GM18909 (cell line): Measurements from ENCODE around the gene NUP133.
"Not testable (repeated sequence)": the region's sequence is repeated elsewhere in the genome, so short reads cannot be mapped to it uniquely, and the experiment has no call there.

ENCODE experiments used
- ATAC-seq: cut with Tn5 transposase; IDR thresholded peaks from one replicate; pipeline ENCODE4 v1.9.1; 2021; ENCODE audit warnings: mild to moderate bottlenecking; ENCODE audit not compliant: unreplicated experiment, poor library complexity

The NUP133 gene

DNA sequence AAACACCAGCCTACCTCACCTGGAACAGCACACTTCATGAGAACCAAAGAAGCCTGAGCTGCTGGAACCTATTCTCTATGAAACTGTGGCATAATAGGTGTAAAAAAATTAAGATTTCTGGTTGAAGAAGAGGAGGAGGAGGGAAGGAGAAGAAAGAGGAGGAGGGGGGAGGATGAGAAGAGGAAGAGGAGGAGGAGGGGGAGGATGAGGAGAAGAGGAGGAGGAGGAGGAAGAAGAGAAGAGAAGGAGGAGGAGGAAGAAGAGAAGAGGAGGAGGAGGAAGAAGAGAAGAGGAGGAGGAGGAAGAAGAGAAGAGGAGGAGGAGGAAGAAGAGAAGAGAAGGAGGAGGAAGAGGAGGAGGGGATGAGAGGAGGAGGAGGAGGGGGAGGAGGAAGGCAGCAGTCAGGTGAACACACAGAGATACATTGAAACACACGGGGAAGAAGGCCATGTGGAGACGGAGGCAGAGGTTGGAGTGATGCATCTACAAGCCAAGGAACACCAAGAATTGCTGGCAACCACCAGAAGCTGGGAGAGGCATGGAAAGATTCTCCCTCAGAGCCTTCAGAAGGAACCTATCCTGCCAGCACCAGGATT, 82.5 kb downstream of the NUP133 start:
- no peak for ATAC-seq

DNA sequence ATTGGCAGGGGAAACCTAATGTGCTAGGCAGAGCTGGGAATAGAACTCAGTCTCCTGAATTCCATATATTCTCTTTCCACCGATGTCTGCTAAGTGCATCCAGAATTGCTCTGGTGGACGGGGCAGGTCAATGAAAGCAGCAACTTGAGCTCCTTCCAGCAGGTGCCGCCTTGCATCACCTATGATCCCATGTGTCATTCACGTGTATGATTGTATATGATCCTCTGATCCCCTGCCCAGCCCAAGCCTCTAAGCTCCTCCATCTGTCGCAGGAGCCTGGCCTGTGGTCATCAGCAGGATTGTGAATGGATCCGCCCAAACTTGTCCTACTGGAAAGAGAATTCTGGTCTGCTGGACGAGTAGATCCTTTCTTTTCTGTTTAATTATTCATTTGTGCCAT, 87.4 kb downstream of the NUP133 start:
- ATAC-seq: no peak

DNA sequence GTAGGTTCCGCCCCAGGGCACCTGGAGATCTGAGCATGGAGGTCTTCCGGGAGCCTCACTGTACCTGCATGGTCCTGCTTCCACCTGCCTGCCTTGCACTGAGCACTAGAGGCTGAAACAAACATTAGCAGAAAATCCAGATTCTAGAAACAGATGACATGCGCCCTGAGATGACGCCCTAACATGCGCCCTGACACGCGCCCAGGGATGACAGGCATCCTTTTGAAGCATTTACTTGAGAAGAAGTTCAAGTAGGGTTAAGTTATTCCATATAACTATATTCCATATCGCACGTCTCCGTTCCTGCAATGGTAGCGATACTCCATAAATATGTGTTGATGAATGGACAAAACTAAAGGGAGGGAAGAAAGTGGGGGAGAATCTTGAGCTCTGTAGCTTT, 87.9 kb downstream of the NUP133 start:
- ATAC-seq: no peak

DNA sequence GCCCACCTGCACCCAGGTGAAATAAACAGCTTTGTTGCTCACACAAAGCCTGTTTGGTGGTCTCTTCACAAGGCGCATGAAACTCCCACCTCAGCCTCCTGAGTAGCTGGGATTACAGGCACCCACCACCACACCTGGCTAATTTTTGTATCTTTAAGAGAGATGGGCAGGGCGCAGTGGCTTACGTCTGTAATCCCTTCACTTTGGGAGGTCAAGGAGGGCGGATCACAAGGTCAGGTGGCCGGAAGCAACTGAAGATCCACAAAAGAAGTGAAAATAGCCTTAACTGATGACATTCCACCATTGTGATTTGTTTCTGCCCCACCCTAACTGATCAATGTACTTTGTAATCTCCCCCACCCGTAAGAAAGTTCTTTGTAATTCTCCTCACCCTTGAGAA, 89.6 kb downstream of the NUP133 start:
- ATAC-seq: not testable (repeated sequence)

DNA sequence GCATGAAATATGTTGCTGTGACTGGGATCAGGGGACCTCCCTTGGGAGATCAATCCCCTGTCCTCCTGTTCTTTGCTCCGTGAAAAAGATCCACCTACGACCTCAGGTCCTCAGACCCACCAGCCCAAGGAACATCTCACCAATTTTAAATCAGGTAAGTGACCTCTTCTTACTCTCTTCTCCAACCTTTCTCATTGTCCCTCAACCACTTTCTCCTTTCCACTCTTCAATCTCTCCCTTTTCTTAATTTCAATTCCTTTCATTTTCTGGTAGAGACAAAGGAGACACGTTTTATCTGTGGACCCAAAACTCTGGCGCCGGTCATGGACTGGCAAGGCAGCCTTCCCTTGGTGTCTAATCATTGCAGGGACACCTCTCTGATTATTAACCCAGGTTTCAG, 95.3 kb downstream of the NUP133 start:
- ATAC-seq: not testable (repeated sequence)

DNA sequence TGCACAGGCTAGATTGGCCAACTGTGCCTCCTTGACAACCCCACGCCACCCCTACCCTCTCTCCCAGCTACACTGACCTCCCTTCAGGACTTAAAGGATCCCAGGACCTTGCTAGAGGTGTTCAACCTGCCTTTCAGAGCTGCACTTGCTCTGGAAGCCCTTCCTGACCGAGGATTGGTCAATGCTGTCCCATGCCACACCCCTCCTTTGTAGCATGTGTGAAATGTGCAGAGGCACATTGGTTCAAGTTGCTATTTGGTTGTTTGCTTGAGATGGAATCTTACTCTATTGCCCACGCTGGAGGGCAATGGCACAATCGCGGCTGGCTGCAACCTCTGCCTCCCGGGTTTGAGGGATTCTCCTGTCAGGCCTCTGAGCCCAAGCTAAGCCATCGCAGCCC, 96.1 kb downstream of the NUP133 start:
- ATAC-seq: no peak

DNA sequence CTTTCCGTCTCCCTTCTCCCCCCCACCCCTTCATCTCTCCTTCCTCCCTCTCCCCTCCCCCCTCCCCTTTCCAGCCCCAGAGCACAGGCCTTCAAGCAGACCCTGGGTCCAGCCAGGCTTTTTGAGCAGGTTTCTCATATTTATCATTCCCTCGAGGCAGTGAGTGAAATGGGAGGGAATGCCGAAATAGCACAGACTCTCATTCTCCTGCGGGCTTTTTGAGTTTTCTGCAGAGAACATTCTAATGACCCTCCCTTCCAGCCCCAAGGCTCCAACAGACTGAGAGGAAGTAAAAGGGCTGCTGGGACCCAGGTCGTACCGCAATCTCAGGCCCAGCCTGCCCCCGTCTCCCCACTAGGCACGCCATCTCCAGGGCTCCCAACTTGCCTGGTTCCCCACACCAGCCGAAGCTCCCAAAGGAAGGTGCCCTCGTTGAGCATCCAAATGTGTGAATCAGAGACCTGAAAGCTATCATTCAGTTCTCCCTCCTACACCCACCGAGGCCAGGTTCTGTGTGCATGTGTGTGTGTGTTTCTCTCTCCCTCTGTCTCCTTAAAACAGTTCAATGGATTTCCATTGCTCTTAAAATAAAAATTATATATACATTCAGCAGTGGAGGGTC, 96.6 kb downstream of the NUP133 start:
- no peak for ATAC-seq

DNA sequence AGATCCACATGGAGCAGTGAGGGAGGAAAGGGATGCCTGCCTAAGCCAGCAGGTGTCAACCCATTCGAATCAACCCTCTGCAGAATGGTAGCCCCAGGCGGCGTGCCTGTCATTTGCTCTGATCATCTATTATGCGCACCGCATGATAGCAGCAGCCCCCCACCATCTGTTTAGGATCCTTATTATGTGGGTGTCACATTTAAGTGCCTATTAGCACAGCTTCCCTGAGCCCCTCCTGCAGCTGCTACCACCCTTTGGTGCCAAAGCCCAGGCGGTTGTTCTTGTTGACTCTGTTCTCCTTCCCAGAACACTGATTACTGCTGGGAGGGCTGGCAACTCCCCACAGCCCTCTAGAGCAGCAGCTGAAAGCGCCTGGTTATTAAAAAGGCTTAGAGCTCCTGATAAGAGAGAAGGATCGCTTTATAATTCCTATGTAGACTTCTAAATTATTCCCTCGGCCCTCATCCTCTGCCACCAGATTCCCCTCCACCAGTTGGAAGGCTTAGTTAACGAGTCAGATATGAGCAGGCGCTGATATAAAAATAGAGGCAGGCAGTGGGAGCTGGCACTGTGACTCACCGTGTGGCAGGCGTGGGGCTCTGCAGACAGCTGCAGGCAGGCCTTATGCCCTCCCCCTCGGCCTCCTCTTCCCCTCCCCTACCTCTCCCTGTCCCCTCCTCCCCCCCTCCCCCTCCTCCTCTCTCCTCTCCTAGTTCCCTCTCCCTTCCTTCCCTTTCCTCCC, 97.3 kb downstream of the NUP133 start:
- no peak for ATAC-seq

DNA sequence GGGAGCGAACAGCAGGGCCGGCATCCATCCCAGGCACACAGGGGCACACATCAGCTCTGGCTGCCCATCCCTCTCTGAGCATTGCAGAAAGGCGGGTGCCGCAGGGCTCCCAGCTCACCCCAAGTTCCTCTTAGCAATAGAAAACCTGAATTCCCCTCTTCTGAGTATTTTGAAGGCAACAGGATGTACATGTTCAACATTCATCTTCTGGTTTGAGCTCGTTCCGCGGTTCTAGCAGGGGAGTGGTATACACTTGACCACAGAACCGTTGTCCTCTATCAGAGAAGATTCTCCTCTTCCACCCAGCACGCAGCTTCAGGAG, 97.8 kb downstream of the NUP133 start:
- ATAC-seq: no peak

DNA sequence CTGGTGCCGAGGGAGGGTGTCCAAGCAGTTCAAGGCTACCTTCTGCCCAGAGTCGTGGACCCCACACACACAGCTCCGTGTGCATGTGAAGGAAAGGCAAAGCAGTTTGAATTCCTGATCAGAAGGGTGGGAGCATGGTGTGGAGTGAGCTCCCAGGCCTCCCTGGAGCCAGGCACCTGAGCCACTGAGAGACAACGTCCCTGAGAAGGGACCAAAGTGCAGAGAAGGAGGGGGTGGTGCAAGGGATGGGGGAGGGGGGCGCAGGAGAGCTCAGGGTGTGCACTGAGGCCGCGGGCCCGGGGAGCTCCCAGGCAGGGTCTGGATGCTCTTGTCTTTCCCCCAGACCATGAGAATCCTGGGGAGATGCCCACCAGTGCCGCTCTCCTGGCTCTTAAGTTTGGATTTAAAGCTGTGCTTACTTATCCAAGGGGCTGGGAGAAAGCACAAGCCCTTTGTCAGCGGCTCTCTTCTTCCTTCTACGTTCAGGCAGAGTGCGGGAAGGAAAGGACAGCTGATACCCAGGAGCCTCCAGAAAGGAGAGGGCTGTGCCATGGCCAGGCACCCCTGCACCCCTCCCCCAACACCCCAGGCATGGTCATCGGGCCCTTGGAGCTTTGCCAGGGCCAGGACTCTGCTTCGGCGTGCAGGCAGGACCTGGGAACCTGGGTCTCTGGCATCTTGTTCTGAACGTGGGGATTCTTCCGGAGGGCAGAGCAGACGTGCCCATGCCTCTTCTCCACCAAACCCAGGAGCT, 98.3 kb downstream of the NUP133 start:
- ATAC-seq: no peak

DNA sequence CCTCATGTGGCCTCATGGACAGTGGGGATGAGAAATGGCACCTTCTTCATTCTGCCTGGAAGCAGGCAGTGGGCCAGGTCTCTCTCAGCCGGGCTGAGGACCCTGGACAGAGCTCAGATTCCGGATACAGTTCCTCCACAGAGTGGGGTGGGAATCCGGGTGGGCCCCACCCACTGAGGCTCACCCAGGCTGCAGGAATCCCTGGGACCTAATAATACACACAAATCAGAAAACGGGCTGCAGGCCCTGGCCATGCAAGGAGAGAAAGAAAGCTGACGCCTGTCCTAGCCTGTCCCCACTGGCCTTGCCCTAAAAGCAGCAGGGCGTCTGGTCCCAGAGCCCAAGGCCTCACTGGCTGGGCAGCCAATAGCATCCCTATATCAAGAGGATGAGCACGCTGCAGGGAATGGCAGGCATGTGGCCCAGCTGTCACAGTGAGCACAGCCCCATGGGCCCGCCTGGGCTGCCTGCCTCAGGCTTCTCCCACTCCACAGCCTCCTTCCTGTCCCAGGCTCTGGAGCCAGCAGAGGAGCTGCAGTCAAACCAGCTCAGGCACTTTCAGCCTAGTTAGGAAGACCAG, 99.6 kb downstream of the NUP133 start:
- ATAC-seq: no peak

DNA sequence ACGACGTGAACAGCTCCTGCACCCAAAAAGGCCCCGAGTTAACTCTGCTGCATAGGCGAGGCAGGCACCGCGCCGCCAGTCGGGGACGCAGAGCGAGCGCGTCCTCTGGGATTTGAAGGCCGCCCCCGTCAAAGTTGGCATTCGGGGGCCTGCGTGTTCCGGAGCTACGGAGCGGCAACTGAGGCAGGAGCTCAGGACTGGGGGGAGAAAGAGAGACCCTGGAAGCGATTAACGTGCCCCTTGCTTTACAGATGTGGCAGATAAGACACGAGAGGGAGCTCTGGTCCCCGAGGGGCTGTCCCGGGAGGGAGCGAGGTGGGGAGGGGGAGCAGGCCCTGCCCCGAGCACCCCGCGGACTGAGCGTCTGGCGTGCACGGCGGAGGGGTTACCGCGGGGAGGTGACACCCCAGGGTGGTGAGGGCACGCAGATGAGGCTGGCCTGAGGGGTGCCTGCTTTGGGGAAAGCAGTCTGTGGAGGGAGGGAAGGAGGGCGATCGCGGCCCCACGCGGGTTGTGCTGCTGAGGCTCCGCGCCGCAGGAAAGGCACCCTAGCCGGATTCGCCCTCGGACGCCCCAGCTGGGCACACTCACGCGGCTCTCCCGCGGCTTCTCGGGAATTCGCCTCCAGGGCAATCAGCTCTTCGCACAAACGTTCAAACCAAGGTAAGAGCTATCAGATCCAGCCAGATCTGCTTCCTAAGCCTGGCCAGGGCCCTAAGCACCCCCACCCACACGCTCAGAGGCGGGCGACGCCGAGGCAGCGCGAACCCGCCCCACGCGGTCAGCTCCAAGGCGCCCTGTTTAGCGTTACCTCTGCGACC, 100.7 kb downstream of the NUP133 start:
- ATAC-seq: no peak

DNA sequence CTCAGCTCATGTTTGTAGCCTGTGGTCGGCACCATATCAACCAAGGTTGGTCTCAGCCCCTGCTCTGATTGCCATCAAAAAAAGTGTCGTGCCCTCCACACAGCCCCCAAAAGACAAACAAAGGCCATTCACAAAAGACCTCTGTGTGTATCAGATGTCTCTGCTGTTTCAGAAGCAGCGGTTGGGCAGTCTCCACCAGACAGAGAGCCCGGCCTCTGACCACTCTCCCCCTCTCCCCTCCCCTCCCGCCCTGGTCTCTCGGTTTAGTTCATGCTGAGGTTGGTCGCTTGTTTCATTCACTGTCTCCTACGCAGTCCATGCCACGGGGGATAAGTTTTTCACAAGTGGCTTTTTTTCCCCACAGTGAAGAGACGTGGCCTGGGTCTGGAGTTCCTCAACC, 101.3 kb downstream of the NUP133 start:
- ATAC-seq: no peak

DNA sequence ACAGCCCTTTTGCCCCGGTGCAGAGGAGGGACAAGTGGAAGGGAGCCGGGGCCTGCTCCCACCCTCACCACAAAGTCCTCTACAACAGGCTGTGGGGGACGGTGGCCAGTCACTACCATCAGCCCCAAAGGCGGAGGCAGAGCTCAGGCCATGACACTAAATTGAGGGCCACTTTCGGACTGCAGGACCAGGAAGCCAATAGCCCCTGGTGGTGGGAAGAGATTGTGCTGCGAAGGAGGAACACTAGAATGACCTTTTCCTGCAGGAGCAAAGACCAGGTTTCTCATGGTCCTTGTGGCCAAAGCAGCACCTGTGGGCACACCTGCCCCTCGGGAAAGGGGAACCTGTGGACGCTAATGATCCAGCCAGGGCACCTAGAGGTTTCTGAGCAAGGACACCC, 104.6 kb downstream of the NUP133 start:
- no peak for ATAC-seq

DNA sequence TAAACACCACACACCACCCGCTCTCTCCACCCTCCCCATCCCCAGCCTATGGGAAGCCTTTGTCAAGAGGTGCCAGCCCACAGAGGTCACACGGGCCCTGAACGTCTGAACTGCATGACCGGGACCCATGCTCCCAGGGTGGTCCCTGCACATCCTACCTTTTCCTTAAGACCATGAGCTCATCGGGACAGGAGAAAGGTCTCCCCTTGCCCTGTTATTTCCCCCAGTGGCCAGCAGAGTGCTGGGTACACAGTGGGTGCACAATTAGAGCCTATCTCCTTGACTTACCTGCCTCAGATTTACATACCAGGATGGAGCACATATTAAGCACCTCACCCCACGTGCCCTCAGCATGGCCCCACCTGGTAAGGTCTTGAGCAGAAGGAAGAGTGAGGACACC, 105.1 kb downstream of the NUP133 start:
- no peak for ATAC-seq

DNA sequence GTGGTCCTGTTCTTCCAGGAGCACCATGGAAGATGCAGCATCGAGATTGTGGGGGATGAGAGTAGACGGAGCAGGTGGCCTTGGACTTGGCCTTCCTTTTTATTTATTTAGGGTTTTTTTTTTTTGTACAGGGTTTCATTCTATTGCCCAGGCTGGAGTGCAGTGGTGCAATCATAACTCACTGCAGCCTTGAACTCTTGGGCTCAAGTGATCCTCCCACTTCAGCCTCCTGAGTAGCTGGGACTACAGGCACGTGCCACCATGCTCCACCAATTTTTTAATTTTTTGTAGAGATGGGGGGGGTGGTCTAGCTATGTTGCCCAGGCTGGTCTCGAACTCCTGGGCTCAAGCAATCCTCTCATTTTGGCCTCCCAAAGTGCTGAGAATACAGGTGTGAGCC, 105.8 kb downstream of the NUP133 start:
- ATAC-seq: not testable (repeated sequence)

DNA sequence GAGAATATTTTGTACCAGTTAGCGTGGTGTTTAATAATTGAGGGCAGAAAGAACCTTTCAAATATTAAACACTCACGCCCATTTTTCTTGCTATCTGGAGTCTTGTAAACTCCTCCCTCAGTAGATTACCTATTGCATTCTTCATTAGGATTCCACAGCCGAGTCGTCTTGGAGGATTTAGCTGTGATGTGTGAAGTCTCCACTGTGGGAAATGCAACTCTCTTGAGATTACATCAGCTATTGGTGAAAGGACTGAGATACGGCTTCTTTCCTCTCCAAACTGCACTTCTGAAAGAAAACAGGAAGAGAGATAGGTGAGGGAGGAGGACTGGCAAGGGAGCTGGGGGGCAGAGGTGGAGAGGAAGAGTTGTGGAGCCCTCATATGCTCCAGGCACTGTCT, 110.4 kb downstream of the NUP133 start:
- ATAC-seq: no peak

DNA sequence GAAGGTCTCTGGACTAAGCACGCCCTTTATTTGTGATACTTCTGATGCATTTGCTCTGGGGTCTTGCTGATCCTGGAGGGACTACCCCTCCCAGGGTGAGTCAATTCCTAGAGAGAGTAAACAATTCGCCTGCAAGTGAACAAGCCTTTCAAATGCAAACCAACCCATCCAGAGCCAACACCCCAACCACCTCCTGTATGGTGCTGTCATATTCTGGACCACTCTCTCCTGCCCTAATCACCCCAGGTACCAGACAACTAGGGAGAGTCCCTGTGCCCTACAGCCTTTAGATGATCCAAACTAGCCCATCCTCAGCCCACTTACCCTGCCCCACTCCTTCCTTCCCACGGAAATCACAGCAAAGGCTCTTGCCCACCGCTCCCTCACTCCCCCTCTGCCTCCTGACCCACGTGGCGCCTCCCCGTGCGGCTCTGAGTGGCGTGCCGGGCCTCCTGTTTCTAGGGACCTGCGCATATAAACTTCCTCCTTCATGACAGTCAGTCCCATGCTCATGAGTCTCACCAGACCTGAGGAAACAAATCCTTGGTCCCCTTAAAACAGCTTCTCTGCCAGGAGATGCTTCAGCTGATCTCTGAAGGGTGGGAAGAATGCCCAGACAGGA, 111.4 kb downstream of the NUP133 start:
- ATAC-seq: no peak

DNA sequence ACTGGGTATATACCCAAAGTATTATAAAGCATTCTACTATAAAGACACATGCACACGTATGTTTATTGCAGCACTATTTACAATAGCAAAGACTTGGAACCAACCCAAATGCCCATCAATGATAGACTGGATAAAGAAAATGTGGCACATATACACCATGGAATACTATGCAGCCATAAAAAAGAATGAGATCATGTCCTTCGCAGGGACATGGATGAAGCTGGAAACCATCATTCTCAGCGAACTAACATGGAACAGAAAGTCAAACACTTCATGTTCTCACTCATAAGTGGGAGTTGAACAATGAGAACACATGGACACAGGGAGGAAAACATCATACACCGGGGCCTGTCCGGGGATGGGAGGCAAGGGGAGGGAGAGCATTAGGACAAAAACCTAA, 113.6 kb downstream of the NUP133 start:
- not testable (repeated sequence) for ATAC-seq

DNA sequence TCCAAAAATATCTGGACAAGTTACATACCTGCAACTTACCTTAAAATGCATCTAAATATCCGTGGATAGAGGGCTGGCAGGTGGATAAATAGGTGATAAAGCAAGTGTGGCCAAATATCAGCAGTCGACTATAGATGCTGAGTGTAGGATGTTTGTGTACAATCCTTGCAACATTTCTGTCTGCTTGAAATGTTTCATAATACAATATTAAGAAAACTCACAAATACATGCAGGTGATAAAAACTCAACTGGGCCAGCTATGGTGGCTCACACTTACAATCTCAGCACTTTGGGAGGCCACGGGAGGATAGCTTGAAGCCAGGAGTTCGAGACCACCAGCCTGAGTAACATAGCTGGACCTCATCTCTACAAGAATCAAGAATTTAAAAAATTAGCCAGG, 115.2 kb downstream of the NUP133 start:
- ATAC-seq: no peak
